ENCODE data around the gene CCNF.

DNA sequence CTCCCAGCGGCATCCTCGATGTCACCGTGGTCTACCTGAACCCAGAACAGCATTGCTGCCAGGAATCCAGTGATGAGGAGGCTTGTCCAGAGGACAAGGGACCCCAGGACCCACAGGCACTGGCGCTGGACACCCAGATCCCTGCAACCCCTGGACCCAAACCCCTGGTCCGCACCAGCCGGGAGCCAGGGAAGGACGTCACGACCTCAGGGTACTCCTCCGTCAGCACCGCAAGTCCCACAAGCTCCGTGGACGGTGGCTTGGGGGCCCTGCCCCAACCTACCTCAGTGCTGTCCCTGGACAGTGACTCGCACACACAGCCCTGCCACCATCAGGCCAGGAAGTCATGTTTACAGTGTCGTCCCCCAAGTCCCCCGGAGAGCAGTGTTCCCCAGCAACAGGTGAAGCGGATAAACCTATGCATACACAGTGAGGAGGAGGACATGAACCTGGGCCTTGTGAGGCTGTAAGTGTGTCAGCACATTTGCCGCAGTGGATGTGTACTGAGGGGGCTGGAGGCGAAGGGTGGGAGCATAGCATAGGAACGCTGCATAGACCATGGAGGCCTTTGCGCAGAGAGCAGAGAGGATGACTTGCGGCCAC is 27.4 kb downstream of the CCNF start:
- TF ChIP-seq, protein P1, sequence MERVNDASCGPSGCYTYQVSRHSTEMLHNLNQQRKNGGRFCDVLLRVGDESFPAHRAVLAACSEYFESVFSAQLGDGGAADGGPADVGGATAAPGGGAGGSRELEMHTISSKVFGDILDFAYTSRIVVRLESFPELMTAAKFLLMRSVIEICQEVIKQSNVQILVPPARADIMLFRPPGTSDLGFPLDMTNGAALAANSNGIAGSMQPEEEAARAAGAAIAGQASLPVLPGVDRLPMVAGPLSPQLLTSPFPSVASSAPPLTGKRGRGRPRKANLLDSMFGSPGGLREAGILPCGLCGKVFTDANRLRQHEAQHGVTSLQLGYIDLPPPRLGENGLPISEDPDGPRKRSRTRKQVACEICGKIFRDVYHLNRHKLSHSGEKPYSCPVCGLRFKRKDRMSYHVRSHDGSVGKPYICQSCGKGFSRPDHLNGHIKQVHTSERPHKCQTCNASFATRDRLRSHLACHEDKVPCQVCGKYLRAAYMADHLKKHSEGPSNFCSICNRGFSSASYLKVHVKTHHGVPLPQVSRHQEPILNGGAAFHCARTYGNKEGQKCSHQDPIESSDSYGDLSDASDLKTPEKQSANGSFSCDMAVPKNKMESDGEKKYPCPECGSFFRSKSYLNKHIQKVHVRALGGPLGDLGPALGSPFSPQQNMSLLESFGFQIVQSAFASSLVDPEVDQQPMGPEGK (CRISPR knock-in tag; IDR thresholded peaks at IDR 0.05; ENCODE audit: borderline replicate concordance): no peak
- TF ChIP-seq ZFP3 (CRISPR knock-in tag; IDR thresholded peaks at IDR 0.05) (no peak), ZNF8 (CRISPR knock-in tag; IDR thresholded peaks at IDR 0.05) (no peak), SNAI2 (CRISPR knock-in tag; IDR thresholded peaks at IDR 0.05) (no peak), ZC3H10 (CRISPR knock-in tag; IDR thresholded peaks at IDR 0.05) (no peak), ZFP30 (CRISPR knock-in tag; IDR thresholded peaks at IDR 0.05) (no peak)
- TF ChIP-seq, protein P2, sequence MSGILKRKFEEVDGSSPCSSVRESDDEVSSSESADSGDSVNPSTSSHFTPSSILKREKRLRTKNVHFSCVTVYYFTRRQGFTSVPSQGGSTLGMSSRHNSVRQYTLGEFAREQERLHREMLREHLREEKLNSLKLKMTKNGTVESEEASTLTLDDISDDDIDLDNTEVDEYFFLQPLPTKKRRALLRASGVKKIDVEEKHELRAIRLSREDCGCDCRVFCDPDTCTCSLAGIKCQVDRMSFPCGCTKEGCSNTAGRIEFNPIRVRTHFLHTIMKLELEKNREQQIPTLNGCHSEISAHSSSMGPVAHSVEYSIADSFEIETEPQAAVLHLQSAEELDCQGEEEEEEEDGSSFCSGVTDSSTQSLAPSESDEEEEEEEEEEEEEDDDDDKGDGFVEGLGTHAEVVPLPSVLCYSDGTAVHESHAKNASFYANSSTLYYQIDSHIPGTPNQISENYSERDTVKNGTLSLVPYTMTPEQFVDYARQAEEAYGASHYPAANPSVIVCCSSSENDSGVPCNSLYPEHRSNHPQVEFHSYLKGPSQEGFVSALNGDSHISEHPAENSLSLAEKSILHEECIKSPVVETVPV (CRISPR knock-in tag; IDR thresholded peaks at IDR 0.05): no peak

Measured in SK-N-SH treated with all-trans-retinoic acid at 6 μM for 48 hours (cell line).